Measurements from ENCODE around the gene UPK1B. TPM values are rescaled to one million over a fixed set of nuclear protein-coding genes. Genes with fewer than 3 reads are reported as not detected.

The UPK1B gene
- total and polyA plus RNA-seq, 3 donors from 2014 or later: 0.50 to 2.2 (median 0.79) TPM

GRCh38 chr3:119184796-119185570 lies 11.6 kb downstream of the UPK1B start:
- no peak for DNase-seq
- H3K36me3 ChIP-seq (ENCODE audit: low read depth, missing control alignments): no peaks in the 10 kb centered on the region
- intact Hi-C loops (cut with DNase I; ENCODE audit: low total_unique reads): no loop called here
- H3K4me1 ChIP-seq: no peaks in the 10 kb centered on the region
- H3K4me3 ChIP-seq: no peak overlapping the region
- H3K27ac ChIP-seq: no peak overlapping the region
- no peaks in the 10 kb centered on the region for H3K9me3 ChIP-seq
- 81 to 86% methylated on average over 7 of the region's 7 CpGs for WGBS, 2 donors
- TF ChIP-seq, protein P1, sequence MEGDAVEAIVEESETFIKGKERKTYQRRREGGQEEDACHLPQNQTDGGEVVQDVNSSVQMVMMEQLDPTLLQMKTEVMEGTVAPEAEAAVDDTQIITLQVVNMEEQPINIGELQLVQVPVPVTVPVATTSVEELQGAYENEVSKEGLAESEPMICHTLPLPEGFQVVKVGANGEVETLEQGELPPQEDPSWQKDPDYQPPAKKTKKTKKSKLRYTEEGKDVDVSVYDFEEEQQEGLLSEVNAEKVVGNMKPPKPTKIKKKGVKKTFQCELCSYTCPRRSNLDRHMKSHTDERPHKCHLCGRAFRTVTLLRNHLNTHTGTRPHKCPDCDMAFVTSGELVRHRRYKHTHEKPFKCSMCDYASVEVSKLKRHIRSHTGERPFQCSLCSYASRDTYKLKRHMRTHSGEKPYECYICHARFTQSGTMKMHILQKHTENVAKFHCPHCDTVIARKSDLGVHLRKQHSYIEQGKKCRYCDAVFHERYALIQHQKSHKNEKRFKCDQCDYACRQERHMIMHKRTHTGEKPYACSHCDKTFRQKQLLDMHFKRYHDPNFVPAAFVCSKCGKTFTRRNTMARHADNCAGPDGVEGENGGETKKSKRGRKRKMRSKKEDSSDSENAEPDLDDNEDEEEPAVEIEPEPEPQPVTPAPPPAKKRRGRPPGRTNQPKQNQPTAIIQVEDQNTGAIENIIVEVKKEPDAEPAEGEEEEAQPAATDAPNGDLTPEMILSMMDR (IDR thresholded peaks at IDR 0.05): no peak
- TF ChIP-seq POLR2A (IDR thresholded peaks at IDR 0.05): no peak
- H3K27me3 ChIP-seq: no peaks in the 10 kb centered on the region

DNA sequence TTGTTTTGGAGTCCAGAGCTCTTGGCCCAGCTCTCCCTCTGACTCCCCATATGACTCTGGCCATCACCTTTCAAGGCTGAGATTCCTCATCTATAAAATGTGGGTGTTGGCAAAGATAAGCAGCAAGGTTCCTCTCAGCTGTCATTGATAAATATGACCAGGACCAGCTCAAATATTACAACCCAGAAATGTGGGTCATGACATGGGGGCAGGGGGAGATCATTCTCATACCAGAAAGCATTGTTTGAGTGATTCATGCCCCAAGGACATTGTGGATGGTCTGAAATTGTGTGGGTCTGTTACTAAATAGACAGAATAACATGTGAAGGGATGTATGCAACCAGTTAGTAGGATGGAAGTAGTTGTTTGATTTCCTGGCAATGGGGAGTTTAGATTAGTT lies 13.9 kb downstream of the UPK1B start:
- Histone ChIP-seq H3K4me3 (no peak overlapping the region), H3K36me3 (ENCODE audit: low read depth, missing control alignments) (no peaks in the 10 kb centered on the region), H3K27me3 (no peaks in the 10 kb centered on the region), H3K4me1 (no peaks in the 10 kb centered on the region), H3K27ac (no peak overlapping the region), H3K9me3 (no peaks in the 10 kb centered on the region)
- intact Hi-C loops (cut with DNase I; ENCODE audit: low total_unique reads): no loop called here
- no peak for DNase-seq
- TF ChIP-seq, protein P1 (IDR thresholded peaks at IDR 0.05): no peak
- no peak for TF ChIP-seq POLR2A (IDR thresholded peaks at IDR 0.05)

DNA sequence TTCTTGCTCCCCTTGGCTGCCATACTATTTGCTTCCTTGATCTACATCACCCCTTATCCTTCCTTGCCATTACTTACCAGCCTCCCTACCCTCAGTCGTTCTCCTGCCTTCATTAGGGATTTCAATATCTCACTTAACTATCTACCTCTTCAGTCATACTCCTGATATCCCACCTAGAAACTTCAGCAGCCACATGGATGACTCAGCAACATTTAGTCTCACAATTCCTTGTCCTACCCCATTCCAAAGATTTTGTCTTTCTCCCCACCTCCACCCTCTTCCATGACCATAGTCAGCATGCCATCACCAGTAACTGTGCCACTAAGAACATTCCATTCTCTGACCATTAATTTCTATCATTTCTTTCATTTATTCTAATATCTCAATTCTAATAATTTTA lies 18.4 kb downstream of the UPK1B start:
- H3K9me3 ChIP-seq: no peaks in the 10 kb centered on the region
- DNase-seq: no peak
- no peak overlapping the region for H3K4me3 ChIP-seq
- H3K4me1 ChIP-seq: no peaks in the 10 kb centered on the region
- WGBS, 2 donors: 83 to 85% methylated on average over 1 of the region's 1 CpG
- no peaks in the 10 kb centered on the region for H3K36me3 ChIP-seq (ENCODE audit: low read depth, missing control alignments)
- intact Hi-C loops (cut with DNase I; ENCODE audit: low total_unique reads): no loop called here
- no peaks in the 10 kb centered on the region for H3K27me3 ChIP-seq
- TF ChIP-seq POLR2A (IDR thresholded peaks at IDR 0.05): no peak
- TF ChIP-seq, protein P1 (IDR thresholded peaks at IDR 0.05): no peak
- H3K27ac ChIP-seq: no peak overlapping the region

- intact Hi-C loops (cut with DNase I; ENCODE audit: low total_unique reads): no loop called here
- WGBS, 2 donors: 84 to 92% methylated on average over 7 of the region's 7 CpGs
These were observed 21.1 kb downstream of the UPK1B start for GRCh38 chr3:119194237-119195150.

More at GRCh38 chr3:119194237-119195150, 21.1 kb downstream of the UPK1B start:
- DNase-seq: no peak
- Histone ChIP-seq H3K9me3 (no peaks in the 10 kb centered on the region), H3K4me3 (no peak overlapping the region), H3K36me3 (ENCODE audit: low read depth, missing control alignments) (no peaks in the 10 kb centered on the region), H3K27ac (no peak overlapping the region), H3K27me3 (no peaks in the 10 kb centered on the region), H3K4me1 (no peaks in the 10 kb centered on the region)
- no peak for TF ChIP-seq POLR2A (IDR thresholded peaks at IDR 0.05)
- TF ChIP-seq, protein P1 (IDR thresholded peaks at IDR 0.05): no peak

Data from testis (tissue), 3 donors.